Measurements from ENCODE around the gene OR10AD1. TPM values are rescaled to one million over a fixed set of nuclear protein-coding genes. Genes with fewer than 3 reads are reported as not detected.

OR10AD1 gene
- total RNA-seq, 2 experiments from 2014 or later: not detected

GRCh38 chr12:48182631-48183030 lies 20.5 kb downstream of the OR10AD1 start:
- no peaks in the 10 kb centered on the region for H3K4me1 Mint-ChIP-seq (ENCODE audit: low read depth)
- ATAC-seq (ENCODE audit: poor library complexity) (no peak), DNase-seq (peak in 1 of 14 experiments; percentile 30)
- H3K27me3 Mint-ChIP-seq: peaks cover 52% of the 10 kb centered on the region
- peak overlapping the region; percentile 76 for H3K4me3 ChIP-seq (ENCODE audit: low read length)
- no peak for TF ChIP-seq CTCF (IDR thresholded peaks at IDR 0.05)
- POLR2A ChIA-PET: interaction anchor here (1.2 to 3.4 kb wide), 7 partner anchors 9 to 227 kb away, joined by 3 to 73 read pairs (median 4); partner anchors contain the start of gene ASB8
- H3K27ac ChIP-seq (ENCODE audit: low read depth in 1 of 2, low read length in 2 of 2): no peak overlapping the region
- H3K27me3 ChIP-seq (ENCODE audit: control insufficient read depth in 1 of 2, insufficient read depth in 2 of 2, low read length in 2 of 2): peaks cover 14 to 15% of the 10 kb centered on the region in 2 experiments
- peak overlapping the region; percentile 50 for H3K27ac Mint-ChIP-seq
- peaks cover 0 to 7% of the 10 kb centered on the region in 2 experiments for H3K9me3 ChIP-seq (ENCODE audit: control insufficient read depth in 1 of 2, insufficient read depth in 1 of 2, low read length in 2 of 2)
- intact Hi-C loops (cut with DNase I, micrococcal nuclease): loop anchor here in 1 of 2 experiments (5.0 kb wide), 1 partner anchor 170 kb away; the partner anchor contains the start of gene ZNF641
- CTCF ChIA-PET: interaction anchor here (0.7 to 2.6 kb wide), 12 partner anchors 9 to 99 kb away, joined by 3 to 23 read pairs (median 4); partner anchors contain the start of genes ASB8 and SENP1
- peak overlapping the region; percentile 93 for H3K4me3 Mint-ChIP-seq
- no peaks in the 10 kb centered on the region for H3K36me3 ChIP-seq (ENCODE audit: insufficient read depth, low read length)
- peaks cover 25% of the 10 kb centered on the region for H3K4me1 ChIP-seq (ENCODE audit: insufficient read depth, low read length)
- peaks cover 4% of the 10 kb centered on the region for H3K36me3 Mint-ChIP-seq (ENCODE audit: low read depth)
- H3K9me3 Mint-ChIP-seq: no peaks in the 10 kb centered on the region

- Histone ChIP-seq H3K27me3 (ENCODE audit: control insufficient read depth in 1 of 2, insufficient read depth in 2 of 2, low read length in 2 of 2) (peaks cover 14 to 15% of the 10 kb centered on the region in 2 experiments), H3K4me1 (ENCODE audit: insufficient read depth, low read length) (peaks cover 25% of the 10 kb centered on the region), H3K4me3 (ENCODE audit: low read length) (no peak overlapping the region), H3K27ac (ENCODE audit: low read depth in 1 of 2, low read length in 2 of 2) (no peak overlapping the region), H3K36me3 (ENCODE audit: insufficient read depth, low read length) (no peaks in the 10 kb centered on the region), H3K9me3 (ENCODE audit: control insufficient read depth in 1 of 2, insufficient read depth in 1 of 2, low read length in 2 of 2) (peaks cover 0 to 7% of the 10 kb centered on the region in 2 experiments)
- Mint-ChIP-seq H3K4me3 (peak overlapping the region; percentile 75), H3K27me3 (peaks cover 61% of the 10 kb centered on the region), H3K4me1 (ENCODE audit: low read depth) (peaks cover 2% of the 10 kb centered on the region), H3K27ac (no peak overlapping the region), H3K36me3 (ENCODE audit: low read depth) (peaks cover 4% of the 10 kb centered on the region), H3K9me3 (no peaks in the 10 kb centered on the region)
- TF ChIP-seq CTCF (IDR thresholded peaks at IDR 0.05): no peak
- ChIA-PET CTCF (no interaction called here), POLR2A (interaction anchor here (1.2 kb wide), 1 partner anchor 24 kb away, joined by 4 read pairs; the partner anchor contains the start of gene ASB8)
- DNase-seq: no peak
- intact Hi-C loops (cut with DNase I, micrococcal nuclease): loop anchor here in 1 of 2 experiments (5.0 kb wide), 1 partner anchor 171 kb away; the partner anchor contains the start of gene ZNF641
- ATAC-seq (ENCODE audit: poor library complexity): no peak
Observed at GRCh38 chr12:48180857-48181495, 22.1 kb downstream of the OR10AD1 start.

DNA sequence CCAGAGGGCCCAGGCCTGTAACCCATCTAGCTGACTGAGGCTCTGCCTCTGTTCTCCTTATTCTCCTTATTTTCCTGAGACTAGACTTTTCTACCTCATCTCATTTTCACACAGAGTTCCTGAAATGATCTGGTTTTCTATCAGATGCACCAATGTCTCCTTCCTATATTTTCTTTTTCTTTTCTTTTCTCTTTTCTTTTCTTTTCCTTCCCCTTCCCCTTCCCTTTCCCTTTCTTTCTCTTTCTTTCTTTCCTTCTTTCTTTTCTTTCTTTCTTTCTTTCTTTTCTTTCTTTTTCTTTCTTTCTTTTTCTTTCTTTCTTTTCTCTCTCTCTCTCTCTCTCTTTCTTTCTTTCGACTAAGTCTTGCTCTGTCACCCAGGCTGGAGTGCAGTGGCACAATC lies 22.7 kb downstream of the OR10AD1 start:
- CTCF ChIA-PET: interaction anchor here (0.7 kb wide), 1 partner anchor 183 kb away, joined by 3 read pairs; no protein-coding TSS in a partner anchor
- Histone ChIP-seq H3K4me1 (ENCODE audit: insufficient read depth, low read length) (peaks cover 25% of the 10 kb centered on the region), H3K4me3 (ENCODE audit: low read length) (no peak overlapping the region), H3K27me3 (ENCODE audit: control insufficient read depth in 1 of 2, insufficient read depth in 2 of 2, low read length in 2 of 2) (peaks cover 14 to 15% of the 10 kb centered on the region in 2 experiments), H3K27ac (ENCODE audit: low read depth in 1 of 2, low read length in 2 of 2) (no peak overlapping the region), H3K9me3 (ENCODE audit: control insufficient read depth in 1 of 2, insufficient read depth in 1 of 2, low read length in 2 of 2) (peaks cover 0 to 7% of the 10 kb centered on the region in 2 experiments), H3K36me3 (ENCODE audit: insufficient read depth, low read length) (no peaks in the 10 kb centered on the region)
- ATAC-seq (ENCODE audit: poor library complexity) (no peak), DNase-seq (no peak)
- H3K9me3 Mint-ChIP-seq: no peaks in the 10 kb centered on the region
- TF ChIP-seq CTCF (IDR thresholded peaks at IDR 0.05): no peak
- POLR2A ChIA-PET: no interaction called here
- H3K36me3 Mint-ChIP-seq (ENCODE audit: low read depth): peaks cover 4% of the 10 kb centered on the region
- H3K4me1 Mint-ChIP-seq (ENCODE audit: low read depth): peaks cover 8% of the 10 kb centered on the region
- H3K27me3 Mint-ChIP-seq: peaks cover 61% of the 10 kb centered on the region
- H3K27ac Mint-ChIP-seq: no peak overlapping the region
- H3K4me3 Mint-ChIP-seq: no peak overlapping the region
- intact Hi-C loops (cut with DNase I, micrococcal nuclease): loop anchor here in 1 of 2 experiments (5.0 kb wide), 1 partner anchor 172 kb away; the partner anchor contains the start of gene ZNF641

Data from CD4-positive, alpha-beta T cell (primary cell).